Esophagus (tissue), 2 donors: ENCODE results near the gene TBC1D7. TPM values are rescaled to one million over a fixed set of nuclear protein-coding genes. Genes with fewer than 3 reads are reported as not detected.

Source experiments
- H3K27ac ChIP-seq, 2 donors: one replicate each; pipeline ENCODE4 v1.5.1; 2013; ENCODE audit warnings: low read depth in 2 of 2, mild to moderate bottlenecking in 2 of 2, inconsistent platforms in 1 of 2, low read length in 1 of 2, moderate library complexity in 1 of 2
- H3K27me3 ChIP-seq, 2 donors: one replicate each; pipeline ENCODE4 v1.6.1; 2013; ENCODE audit warnings: low read length in 2 of 2, control low read depth in 1 of 2, mild to moderate bottlenecking in 1 of 2; ENCODE audit not compliant: insufficient read depth in 2 of 2, control insufficient read depth in 1 of 2
- H3K36me3 ChIP-seq, 2 donors: one replicate each; pipeline ENCODE4 v1.6.1; 2013; ENCODE audit warnings: low read length in 1 of 2; ENCODE audit not compliant: control insufficient read depth in 2 of 2, insufficient read depth in 2 of 2
- H3K4me1 ChIP-seq, 2 donors: one replicate each; pipeline ENCODE4 v1.6.1; 2013; ENCODE audit warnings: low read length in 1 of 2; ENCODE audit not compliant: control insufficient read depth in 2 of 2, insufficient read depth in 2 of 2
- H3K4me3 ChIP-seq, 2 donors: one replicate each; pipeline ENCODE4 v1.5.1; 2013; ENCODE audit warnings: low read length in 2 of 2, mild to moderate bottlenecking in 2 of 2, low read depth in 1 of 2, moderate library complexity in 1 of 2
- H3K9me3 ChIP-seq, 2 donors: one replicate each; pipeline ENCODE4 v1.6.1; 2013; ENCODE audit warnings: mild to moderate bottlenecking in 2 of 2, low read depth in 1 of 2, low read length in 1 of 2, moderate library complexity in 1 of 2; ENCODE audit not compliant: control insufficient read depth in 2 of 2, insufficient read depth in 1 of 2
- WGBS, 2 donors: extraction: QIAGEN DNeasy Blood & Tissue Kit; methylation state at CpG; one replicate each; pipeline ENCODE4 v1.1.7; 2013; 5-methylcytosine and 5-hydroxymethylcytosine counted together
- polyA plus RNA-seq, 2 donors: library from polyadenylated mRNA; stranded (reverse); fragments of 200-250 nt; gene quantifications; one replicate each; pipeline ENCODE4 v1.2.3, GENCODE V29; 2013
- donor health status: healthy with polysubstance abuse.
- donor health status: Bipolar disorder and iron deficiency.

TBC1D7 gene
- polyA plus RNA-seq, 2 donors = 7.7 to 16.9 TPM

- 92% methylated on average over 9 of the region's 9 CpGs for WGBS, 2 donors
- H3K36me3 ChIP-seq = peaks cover 4 to 5% of the 10 kb centered on the region in 2 donors
- H3K27ac ChIP-seq = no peak overlapping the region
Observed at GRCh38 chr6:13288481-13288880, 39.9 kb downstream of the TBC1D7 start.

GRCh38 chr6:13287104-13287503 is 41.2 kb downstream of the TBC1D7 start:
- H3K27me3 ChIP-seq = no peaks in the 10 kb centered on the region
- no peak overlapping the region for H3K4me3 ChIP-seq
- H3K27ac ChIP-seq = no peak overlapping the region
- peaks cover 0 to 2% of the 10 kb centered on the region in 2 donors for H3K36me3 ChIP-seq
- H3K9me3 ChIP-seq = peaks cover 2 to 5% of the 10 kb centered on the region in 2 donors
- WGBS, 2 donors = 96 to 97% methylated on average over 7 of the region's 7 CpGs
- H3K4me1 ChIP-seq = peaks cover 0 to 2% of the 10 kb centered on the region in 2 donors

More at GRCh38 chr6:13288481-13288880, 39.9 kb downstream of the TBC1D7 start:
- no peak overlapping the region for H3K4me3 ChIP-seq
- H3K4me1 ChIP-seq = peaks cover 0 to 2% of the 10 kb centered on the region in 2 donors
- H3K27me3 ChIP-seq = no peaks in the 10 kb centered on the region
- H3K9me3 ChIP-seq = peaks cover 2 to 5% of the 10 kb centered on the region in 2 donors

GRCh38 chr6:13286181-13286580 is 42.2 kb downstream of the TBC1D7 start:
- Histone ChIP-seq H3K9me3 (peaks cover 2 to 5% of the 10 kb centered on the region in 2 donors), H3K27ac (no peak overlapping the region), H3K36me3 (peaks cover 0 to 2% of the 10 kb centered on the region in 2 donors), H3K27me3 (no peaks in the 10 kb centered on the region), H3K4me3 (no peak overlapping the region), H3K4me1 (peaks cover 0 to 2% of the 10 kb centered on the region in 2 donors)
- WGBS, 2 donors = 84 to 85% methylated on average over 4 of the region's 4 CpGs

GRCh38 chr6:13285705-13286104 is 42.6 kb downstream of the TBC1D7 start:
- peaks cover 0 to 2% of the 10 kb centered on the region in 2 donors for H3K4me1 ChIP-seq
- H3K27ac ChIP-seq = no peak overlapping the region
- H3K36me3 ChIP-seq = peaks cover 0 to 2% of the 10 kb centered on the region in 2 donors
- 77 to 82% methylated on average over 2 of the region's 2 CpGs for WGBS, 2 donors
- no peak overlapping the region for H3K4me3 ChIP-seq
- H3K27me3 ChIP-seq = no peaks in the 10 kb centered on the region
- peaks cover 2 to 5% of the 10 kb centered on the region in 2 donors for H3K9me3 ChIP-seq

- peaks cover 0 to 2% of the 10 kb centered on the region in 2 donors for H3K36me3 ChIP-seq
- H3K9me3 ChIP-seq = peaks cover 2 to 5% of the 10 kb centered on the region in 2 donors
- peaks cover 0 to 2% of the 10 kb centered on the region in 2 donors for H3K4me1 ChIP-seq
- WGBS, 2 donors = 84 to 94% methylated on average over 6 of the region's 6 CpGs
- H3K27ac ChIP-seq = no peak overlapping the region
- H3K4me3 ChIP-seq = no peak overlapping the region
- H3K27me3 ChIP-seq = no peaks in the 10 kb centered on the region
Observed at GRCh38 chr6:13284646-13285045, 43.7 kb downstream of the TBC1D7 start.

GRCh38 chr6:13283331-13283730 is 45.0 kb downstream of the TBC1D7 start:
- 94 to 96% methylated on average over 14 of the region's 14 CpGs for WGBS, 2 donors
- no peak overlapping the region for H3K27ac ChIP-seq
- H3K9me3 ChIP-seq = peaks cover 2 to 5% of the 10 kb centered on the region in 2 donors
- H3K4me1 ChIP-seq = no peaks in the 10 kb centered on the region
- no peaks in the 10 kb centered on the region for H3K27me3 ChIP-seq
- H3K4me3 ChIP-seq = no peak overlapping the region
- H3K36me3 ChIP-seq = peaks cover 0 to 2% of the 10 kb centered on the region in 2 donors

GRCh38 chr6:13282393-13283069 is 45.8 kb downstream of the TBC1D7 start:
- H3K27ac ChIP-seq = no peak overlapping the region
- H3K9me3 ChIP-seq = peaks cover 2 to 5% of the 10 kb centered on the region in 2 donors
- H3K4me3 ChIP-seq = no peak overlapping the region
- H3K4me1 ChIP-seq = no peaks in the 10 kb centered on the region
- WGBS, 2 donors = 79 to 80% methylated on average over 8 of the region's 8 CpGs
- no peaks in the 10 kb centered on the region for H3K27me3 ChIP-seq
- H3K36me3 ChIP-seq = peaks cover 0 to 2% of the 10 kb centered on the region in 2 donors

GRCh38 chr6:13281686-13282085 is 46.7 kb downstream of the TBC1D7 start:
- Histone ChIP-seq H3K4me1 (no peaks in the 10 kb centered on the region), H3K27ac (no peak overlapping the region), H3K36me3 (peaks cover 0 to 2% of the 10 kb centered on the region in 2 donors), H3K9me3 (peaks cover 0 to under 1% of the 10 kb centered on the region in 2 donors), H3K27me3 (no peaks in the 10 kb centered on the region), H3K4me3 (no peak overlapping the region)
- 76 to 83% methylated on average over 9 of the region's 9 CpGs for WGBS, 2 donors

- H3K36me3 ChIP-seq = peaks cover 0 to 2% of the 10 kb centered on the region in 2 donors
Observed at GRCh38 chr6:13280254-13280653, 48.1 kb downstream of the TBC1D7 start.

GRCh38 chr6:13278991-13279390 is 49.3 kb downstream of the TBC1D7 start:
- H3K36me3 ChIP-seq = peaks cover 0 to 2% of the 10 kb centered on the region in 2 donors
- H3K4me1 ChIP-seq = no peaks in the 10 kb centered on the region
- H3K27ac ChIP-seq = no peak overlapping the region
- H3K4me3 ChIP-seq = no peak overlapping the region
- WGBS, 2 donors = 59 to 65% methylated on average over 4 of the region's 4 CpGs
- H3K9me3 ChIP-seq = no peaks in the 10 kb centered on the region
- no peaks in the 10 kb centered on the region for H3K27me3 ChIP-seq

More at GRCh38 chr6:13280254-13280653, 48.1 kb downstream of the TBC1D7 start:
- Histone ChIP-seq H3K9me3 (no peaks in the 10 kb centered on the region), H3K4me1 (no peaks in the 10 kb centered on the region), H3K27ac (no peak overlapping the region), H3K27me3 (no peaks in the 10 kb centered on the region), H3K4me3 (no peak overlapping the region)
- 72 to 86% methylated on average over 4 of the region's 4 CpGs for WGBS, 2 donors
